Vagina (tissue), 2 donors: ENCODE measurements around the gene F2. TPM values are rescaled to one million over a fixed set of nuclear protein-coding genes. Genes with fewer than 3 reads are reported as not detected.

Source experiments
- DNase-seq, 2 donors: peaks; one replicate each; pipeline ENCODE4 v3.0.0-alpha.2; 2017; ENCODE audit errors: extremely low spot score in 2 of 2
- H3K27ac ChIP-seq: fragments of 200-600 bp; sonication (generic); one replicate; pipeline ENCODE4 v1.5.1; 2019
- H3K27me3 ChIP-seq: fragments of 200-600 bp; sonication (generic); one replicate; pipeline ENCODE4 v1.5.1; 2019
- H3K36me3 ChIP-seq, 2 donors: fragments of 200-600 bp; sonication (generic); one replicate each; pipeline ENCODE4 v1.5.1; 2017 to 2019
- H3K4me1 ChIP-seq: fragments of 200-600 bp; sonication (generic); one replicate; pipeline ENCODE4 v1.5.1; 2019
- H3K4me3 ChIP-seq, 2 donors: fragments of 200-600 bp; sonication (generic); 1 replicate in 1 of 2; 2 replicates in 1 of 2; pipeline ENCODE4 v1.5.1; 2016 to 2019
- H3K9me3 ChIP-seq: fragments of 200-600 bp; sonication (generic); one replicate; pipeline ENCODE4 v1.5.1; 2019
- CTCF ChIP-seq, 3 experiments: fragments of 450-650 bp in 2 of 3; fragments of 200-600 bp in 1 of 3; sonication (generic) in 1 of 3; IDR thresholded peaks; one replicate each; pipeline ENCODE4 v1.5.1; 2017 to 2019; ENCODE audit warnings: antibody characterized with exemption in 3 of 3, mild to moderate bottlenecking in 2 of 3, moderate library complexity in 2 of 3
- POLR2A ChIP-seq, 2 donors: fragments of 450-650 bp; IDR thresholded peaks; one replicate each; pipeline ENCODE4 v1.6.1; 2017; ENCODE audit warnings: antibody characterized with exemption in 2 of 2, mild to moderate bottlenecking in 2 of 2, moderate library complexity in 2 of 2
- POLR2AphosphoS5 ChIP-seq, 2 donors: sonication (generic); formaldehyde crosslinking; IDR thresholded peaks; one replicate each; pipeline ENCODE4 v1.9.0; 2017; ENCODE audit warnings: antibody characterized with exemption in 2 of 2, mild to moderate bottlenecking in 2 of 2, low read depth in 1 of 2; ENCODE audit not compliant: insufficient read depth in 1 of 2
- intact Hi-C: fragments of 100-400 bp; cut with DNase I; formaldehyde crosslinking; loops from one replicate; pipeline ENCODE4 v1.15.1; 2023
- total RNA-seq: library from RNA; depleted of rRNA; stranded (reverse); fragments of >200 nt; gene quantifications from one replicate; pipeline ENCODE4 v1.2.3, GENCODE V29; 2016

F2 gene
- total RNA-seq, 1 donor from 2014 or later = not detected

- peaks cover 40% of the 10 kb centered on the region for H3K4me1 ChIP-seq
- TF ChIP-seq CTCF (IDR thresholded peaks at IDR 0.05) (no peak), POLR2AphosphoS5 (IDR thresholded peaks at IDR 0.05; ENCODE audit: insufficient read depth in 1 of 2, low read depth in 1 of 2) (peak in 1 of 2 donors; percentile 29)
- H3K4me3 ChIP-seq = no peak overlapping the region
- H3K27me3 ChIP-seq = no peaks in the 10 kb centered on the region
- no peaks in the 10 kb centered on the region for H3K9me3 ChIP-seq
- H3K36me3 ChIP-seq = peaks cover 0 to 35% of the 10 kb centered on the region in 2 donors
- peak overlapping the region; percentile 85 for H3K27ac ChIP-seq
- DNase-seq = no peak
- intact Hi-C loops = no loop called here
These were observed 31.9 kb upstream of the F2 start for GRCh38 chr11:46686886-46687795.

- peaks cover 0 to 57% of the 10 kb centered on the region in 2 donors for H3K36me3 ChIP-seq
- no peaks in the 10 kb centered on the region for H3K27me3 ChIP-seq
- intact Hi-C loops = no loop called here
- no peak overlapping the region for H3K4me3 ChIP-seq
- no peak overlapping the region for H3K27ac ChIP-seq
- DNase-seq = no peak
- peaks cover 55% of the 10 kb centered on the region for H3K4me1 ChIP-seq
- no peaks in the 10 kb centered on the region for H3K9me3 ChIP-seq
- TF ChIP-seq POLR2A (IDR thresholded peaks at IDR 0.05) (no peak), CTCF (IDR thresholded peaks at IDR 0.05) (no peak), POLR2AphosphoS5 (IDR thresholded peaks at IDR 0.05; ENCODE audit: insufficient read depth in 1 of 2, low read depth in 1 of 2) (no peak)
These were observed 28.3 kb upstream of the F2 start for GRCh38 chr11:46690702-46691101.

GRCh38 chr11:46692450-46692849, 26.6 kb upstream of the F2 start:
- peak overlapping the region; percentile 95 for H3K27ac ChIP-seq
- TF ChIP-seq POLR2AphosphoS5 (IDR thresholded peaks at IDR 0.05; ENCODE audit: insufficient read depth in 1 of 2, low read depth in 1 of 2) (no peak), POLR2A (IDR thresholded peaks at IDR 0.05) (no peak), CTCF (IDR thresholded peaks at IDR 0.05) (no peak)

GRCh38 chr11:46693597-46694012, 25.4 kb upstream of the F2 start:
- no peak for DNase-seq
- H3K4me3 ChIP-seq = no peak overlapping the region
- no peaks in the 10 kb centered on the region for H3K9me3 ChIP-seq
- peaks cover 0 to 43% of the 10 kb centered on the region in 2 donors for H3K36me3 ChIP-seq
- H3K4me1 ChIP-seq = peaks cover 59% of the 10 kb centered on the region
- TF ChIP-seq POLR2AphosphoS5 (IDR thresholded peaks at IDR 0.05; ENCODE audit: insufficient read depth in 1 of 2, low read depth in 1 of 2) (peak; percentile 42 to 73), CTCF (IDR thresholded peaks at IDR 0.05) (no peak)
- H3K27ac ChIP-seq = peak overlapping the region; percentile 95
- intact Hi-C loops = no loop called here
- H3K27me3 ChIP-seq = no peaks in the 10 kb centered on the region

More at GRCh38 chr11:46692450-46692849, 26.6 kb upstream of the F2 start:
- intact Hi-C loops = no loop called here
- Histone ChIP-seq H3K36me3 (peaks cover 0 to 52% of the 10 kb centered on the region in 2 donors), H3K27me3 (no peaks in the 10 kb centered on the region), H3K4me3 (no peak overlapping the region), H3K4me1 (peaks cover 59% of the 10 kb centered on the region), H3K9me3 (no peaks in the 10 kb centered on the region)
- DNase-seq = no peak

GRCh38 chr11:46694072-46694471, 24.9 kb upstream of the F2 start:
- intact Hi-C loops = no loop called here
- no peaks in the 10 kb centered on the region for H3K9me3 ChIP-seq
- no peak overlapping the region for H3K4me3 ChIP-seq
- H3K27me3 ChIP-seq = no peaks in the 10 kb centered on the region
- peaks cover 62% of the 10 kb centered on the region for H3K4me1 ChIP-seq
- H3K36me3 ChIP-seq = peaks cover 0 to 43% of the 10 kb centered on the region in 2 donors
- no peak for TF ChIP-seq POLR2A (IDR thresholded peaks at IDR 0.05)
- no peak for TF ChIP-seq CTCF (IDR thresholded peaks at IDR 0.05)
- no peak for TF ChIP-seq POLR2AphosphoS5 (IDR thresholded peaks at IDR 0.05; ENCODE audit: insufficient read depth in 1 of 2, low read depth in 1 of 2)
- H3K27ac ChIP-seq = peak overlapping the region; percentile 95
- no peak for DNase-seq
